Liver (tissue), 9 donors: ENCODE results near the gene ZNRF3. TPM values are rescaled to one million over a fixed set of nuclear protein-coding genes. Genes with fewer than 3 reads are reported as not detected.

Experiments
- DNase-seq: peaks from one replicate; pipeline ENCODE4 v3.0.0-alpha.2; 2017; ENCODE audit warnings: low spot score
- H3K27ac ChIP-seq, 2 donors: one replicate each; pipeline ENCODE4 v1.7.0; 2013; ENCODE audit warnings: inconsistent platforms in 2 of 2, low read length in 2 of 2, control low read depth in 1 of 2, low read depth in 1 of 2, mild to moderate bottlenecking in 1 of 2
- H3K27me3 ChIP-seq, 4 donors: one replicate each; pipeline versions ENCODE4 v1.6.1 to v1.7.0; 2013; ENCODE audit warnings: low read length in 3 of 4, inconsistent platforms in 1 of 4, mild to moderate bottlenecking in 1 of 4, moderate library complexity in 1 of 4; ENCODE audit not compliant: control insufficient read depth in 4 of 4, insufficient read depth in 4 of 4
- H3K36me3 ChIP-seq, 4 donors: one replicate each; pipeline versions ENCODE4 v1.6.1 to v1.7.0; 2013; ENCODE audit warnings: low read length in 3 of 4, mild to moderate bottlenecking in 3 of 4, low read depth in 1 of 4, moderate library complexity in 1 of 4; ENCODE audit not compliant: control insufficient read depth in 4 of 4, insufficient read depth in 3 of 4
- H3K4me1 ChIP-seq, 4 donors: one replicate each; pipeline versions ENCODE4 v1.6.1 to v1.7.0; 2013; ENCODE audit warnings: low read length in 3 of 4, mild to moderate bottlenecking in 3 of 4, moderate library complexity in 1 of 4; ENCODE audit not compliant: control insufficient read depth in 4 of 4, insufficient read depth in 4 of 4
- H3K4me3 ChIP-seq, 3 donors: one replicate each; pipeline versions ENCODE4 v1.6.1 to v1.7.0; 2013; ENCODE audit warnings: low read length in 3 of 3, control low read depth in 1 of 3, low read depth in 1 of 3, mild to moderate bottlenecking in 1 of 3
- H3K9ac ChIP-seq, 2 donors: one replicate each; pipeline ENCODE4 v1.7.0; 2013; ENCODE audit warnings: low read length in 2 of 2, mild to moderate bottlenecking in 2 of 2, moderate library complexity in 2 of 2, control low read depth in 1 of 2, low read depth in 1 of 2
- H3K9me3 ChIP-seq, 4 donors: one replicate each; pipeline versions ENCODE4 v1.6.1 to v1.7.0; 2013; ENCODE audit warnings: low read length in 3 of 4; ENCODE audit not compliant: control insufficient read depth in 4 of 4
- ATF3 ChIP-seq: IDR thresholded peaks from 2 replicates; pipeline ENCODE4 v1.6.1; 2016; ENCODE audit warnings: antibody characterized with exemption
- CTCF ChIP-seq: fragments of 150-350 bp; IDR thresholded peaks from 2 replicates; pipeline ENCODE4 v1.5.1; 2017; ENCODE audit warnings: improper control_type of control experiment, low read depth, low read length; ENCODE audit not compliant: missing input control
- EGR1 ChIP-seq, 2 donors: IDR thresholded peaks; 2 replicates each; pipeline ENCODE4 v1.6.1; 2016 to 2018; ENCODE audit warnings: antibody characterized with exemption in 2 of 2, low read depth in 2 of 2
- FOXA1 ChIP-seq: IDR thresholded peaks from 2 replicates; pipeline ENCODE4 v1.6.1; 2016; ENCODE audit warnings: antibody characterized with exemption
- FOXA2 ChIP-seq: IDR thresholded peaks from 2 replicates; pipeline ENCODE4 v1.6.1; 2016; ENCODE audit warnings: antibody characterized with exemption
- GABPA ChIP-seq, 2 donors: IDR thresholded peaks in 1 of 2; conservative IDR thresholded peaks in 1 of 2; 2 replicates each; pipeline ENCODE4 v1.6.1; 2016; ENCODE audit warnings: antibody characterized with exemption in 2 of 2, mild to moderate bottlenecking in 1 of 2, moderate library complexity in 1 of 2
- HNF4A ChIP-seq, 2 donors: conservative IDR thresholded peaks; 2 replicates each; pipeline ENCODE4 v1.6.1; 2016; ENCODE audit warnings: antibody characterized with exemption in 2 of 2, mild to moderate bottlenecking in 2 of 2
- HNF4G ChIP-seq: IDR thresholded peaks from 2 replicates; pipeline ENCODE4 v1.6.1; 2016; ENCODE audit warnings: antibody characterized with exemption
- JUND ChIP-seq, 2 donors: IDR thresholded peaks; 2 replicates each; pipeline ENCODE4 v1.6.1; 2016; ENCODE audit warnings: antibody characterized with exemption in 2 of 2
- MAX ChIP-seq: IDR thresholded peaks from 2 replicates; pipeline ENCODE4 v1.6.1; 2016; ENCODE audit warnings: antibody characterized with exemption
- NR2F2 ChIP-seq: IDR thresholded peaks from 2 replicates; pipeline ENCODE4 v1.6.1; 2016; ENCODE audit warnings: antibody characterized with exemption
- RAD21 ChIP-seq, 2 donors: IDR thresholded peaks; 2 replicates each; pipeline ENCODE4 v1.6.1; 2016; ENCODE audit warnings: antibody characterized with exemption in 2 of 2, mild to moderate bottlenecking in 2 of 2
- RXRA ChIP-seq, 2 donors: IDR thresholded peaks; 2 replicates each; pipeline ENCODE4 v1.6.1; 2017 to 2018; ENCODE audit warnings: antibody characterized with exemption in 2 of 2, mild to moderate bottlenecking in 1 of 2
- SP1 ChIP-seq: IDR thresholded peaks from 2 replicates; pipeline ENCODE4 v1.6.1; 2018; ENCODE audit warnings: antibody characterized with exemption, mild to moderate bottlenecking
- TAF1 ChIP-seq: conservative IDR thresholded peaks from 2 replicates; pipeline ENCODE4 v1.6.1; 2016; ENCODE audit warnings: antibody characterized with exemption, mild to moderate bottlenecking
- YY1 ChIP-seq: IDR thresholded peaks from 2 replicates; pipeline ENCODE4 v1.6.1; 2016; ENCODE audit warnings: antibody characterized with exemption, mild to moderate bottlenecking
- WGBS: extraction: QIAGEN DNeasy Blood & Tissue Kit; methylation state at CpG from one replicate; pipeline ENCODE4 v1.1.7; 2013; 5-methylcytosine and 5-hydroxymethylcytosine counted together
- polyA plus RNA-seq, 2 donors: library from polyadenylated mRNA; stranded (reverse) in 1 of 2; unstranded in 1 of 2; fragments of 200-250 nt in 1 of 2; fragments of >200 nt in 1 of 2; fragmentation: Nextera tagmentation in 1 of 2; extraction: Ambion mirVana in 1 of 2; gene quantifications; one replicate each; pipeline versions ENCODE4 v1.2.1 to v1.2.3, GENCODE V29; 2013 to 2015
- total RNA-seq, 2 donors: library from RNA; depleted of rRNA; stranded (reverse); fragments of >200 nt; gene quantifications; one replicate each; pipeline ENCODE4 v1.2.3, GENCODE V29; 2014
- TF ChIP-seq, protein P1 (sequence below): IDR thresholded peaks from 2 replicates; pipeline ENCODE4 v1.6.1; 2016; ENCODE audit warnings: antibody characterized with exemption, mild to moderate bottlenecking
- TF ChIP-seq, protein P2 (sequence below): IDR thresholded peaks from 2 replicates; pipeline ENCODE4 v1.6.1; 2016; ENCODE audit warnings: antibody characterized with exemption
- donor health status: healthy.
- donor health status: healthy.
- donor health status: healthy.
- donor health status: healthy.
- donor health status: healthy.

The ZNRF3 gene
- total and polyA plus RNA-seq, 4 donors = 2.2 to 5.9 (median 4.7) TPM

DNA sequence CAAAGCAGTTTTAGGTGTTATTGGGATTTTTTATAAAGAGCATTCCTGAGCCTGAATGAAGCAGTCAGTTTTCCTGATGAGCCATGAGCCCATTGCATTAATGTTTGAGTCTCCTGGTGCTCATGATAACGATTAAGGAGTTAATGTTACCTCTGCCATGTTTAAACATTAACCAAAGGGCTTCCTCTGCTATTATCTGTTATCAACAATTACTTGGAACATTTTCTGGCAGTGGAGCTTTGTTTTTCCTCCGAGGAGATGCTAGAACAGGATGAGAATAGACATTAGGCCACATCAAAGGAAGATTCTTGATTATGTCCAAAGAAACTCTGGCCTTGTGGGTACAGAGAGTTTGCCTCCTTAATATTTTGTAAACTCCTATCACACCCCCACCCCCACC lies 49.9 kb downstream of the ZNRF3 start:
- Histone ChIP-seq H3K27me3 (no peaks in the 10 kb centered on the region), H3K4me1 (peaks cover 10 to 39% (median 25%) of the 10 kb centered on the region in 4 donors), H3K9ac (no peak overlapping the region), H3K36me3 (no peaks in the 10 kb centered on the region), H3K9me3 (no peaks in the 10 kb centered on the region), H3K27ac (no peak overlapping the region), H3K4me3 (no peak overlapping the region)
- no peak for DNase-seq
- TF ChIP-seq RAD21 (IDR thresholded peaks at IDR 0.05) (peak; percentile 5 to 7), YY1 (no peak), RXRA (IDR thresholded peaks at IDR 0.05) (peak in 1 of 2 donors; percentile 7)
- 13% methylated on average over 2 of the region's 2 CpGs for WGBS

DNA sequence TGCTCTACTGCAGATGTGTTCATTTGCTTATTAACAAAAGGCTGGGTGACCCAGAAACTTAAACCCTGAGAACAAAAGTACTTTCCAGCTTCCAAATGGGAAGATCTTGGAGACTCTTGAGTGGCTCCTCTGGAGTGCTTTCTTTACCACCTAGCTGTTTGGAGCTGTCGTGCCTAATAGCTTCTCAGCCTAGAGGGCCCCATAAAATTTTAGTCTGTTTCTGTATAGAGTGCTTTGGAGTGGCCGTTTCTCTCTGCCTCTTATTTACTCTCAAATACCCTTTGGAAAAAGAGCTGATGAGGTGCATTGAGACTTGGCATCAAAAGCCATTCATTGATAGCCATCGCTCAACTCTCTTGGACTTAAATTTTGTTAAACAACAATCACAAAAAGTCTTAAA lies 50.7 kb downstream of the ZNRF3 start:
- peaks cover 10 to 39% (median 25%) of the 10 kb centered on the region in 4 donors for H3K4me1 ChIP-seq
- no peak overlapping the region for H3K27ac ChIP-seq

More for the DNA sequence above, 50.7 kb downstream of the ZNRF3 start:
- WGBS = 66% methylated on average over 3 of the region's 3 CpGs
- no peaks in the 10 kb centered on the region for H3K27me3 ChIP-seq
- H3K4me3 ChIP-seq = no peak overlapping the region
- H3K36me3 ChIP-seq = no peaks in the 10 kb centered on the region
- TF ChIP-seq RAD21 (IDR thresholded peaks at IDR 0.05) (no peak), GABPA (IDR thresholded peaks at IDR 0.05 in 1 of 2, conservative IDR thresholded peaks at IDR 0.05 in 1 of 2) (no peak), ATF3 (no peak), HNF4A (conservative IDR thresholded peaks at IDR 0.05) (no peak), FOXA2 (no peak), RXRA (IDR thresholded peaks at IDR 0.05) (no peak), EGR1 (IDR thresholded peaks at IDR 0.05; ENCODE audit: low read depth in 2 of 2) (no peak), TAF1 (no peak), YY1 (no peak), SP1 (no peak), HNF4G (no peak), MAX (no peak), FOXA1 (no peak), CTCF (no peak), NR2F2 (no peak), JUND (IDR thresholded peaks at IDR 0.05) (no peak)
- TF ChIP-seq, protein P1, sequence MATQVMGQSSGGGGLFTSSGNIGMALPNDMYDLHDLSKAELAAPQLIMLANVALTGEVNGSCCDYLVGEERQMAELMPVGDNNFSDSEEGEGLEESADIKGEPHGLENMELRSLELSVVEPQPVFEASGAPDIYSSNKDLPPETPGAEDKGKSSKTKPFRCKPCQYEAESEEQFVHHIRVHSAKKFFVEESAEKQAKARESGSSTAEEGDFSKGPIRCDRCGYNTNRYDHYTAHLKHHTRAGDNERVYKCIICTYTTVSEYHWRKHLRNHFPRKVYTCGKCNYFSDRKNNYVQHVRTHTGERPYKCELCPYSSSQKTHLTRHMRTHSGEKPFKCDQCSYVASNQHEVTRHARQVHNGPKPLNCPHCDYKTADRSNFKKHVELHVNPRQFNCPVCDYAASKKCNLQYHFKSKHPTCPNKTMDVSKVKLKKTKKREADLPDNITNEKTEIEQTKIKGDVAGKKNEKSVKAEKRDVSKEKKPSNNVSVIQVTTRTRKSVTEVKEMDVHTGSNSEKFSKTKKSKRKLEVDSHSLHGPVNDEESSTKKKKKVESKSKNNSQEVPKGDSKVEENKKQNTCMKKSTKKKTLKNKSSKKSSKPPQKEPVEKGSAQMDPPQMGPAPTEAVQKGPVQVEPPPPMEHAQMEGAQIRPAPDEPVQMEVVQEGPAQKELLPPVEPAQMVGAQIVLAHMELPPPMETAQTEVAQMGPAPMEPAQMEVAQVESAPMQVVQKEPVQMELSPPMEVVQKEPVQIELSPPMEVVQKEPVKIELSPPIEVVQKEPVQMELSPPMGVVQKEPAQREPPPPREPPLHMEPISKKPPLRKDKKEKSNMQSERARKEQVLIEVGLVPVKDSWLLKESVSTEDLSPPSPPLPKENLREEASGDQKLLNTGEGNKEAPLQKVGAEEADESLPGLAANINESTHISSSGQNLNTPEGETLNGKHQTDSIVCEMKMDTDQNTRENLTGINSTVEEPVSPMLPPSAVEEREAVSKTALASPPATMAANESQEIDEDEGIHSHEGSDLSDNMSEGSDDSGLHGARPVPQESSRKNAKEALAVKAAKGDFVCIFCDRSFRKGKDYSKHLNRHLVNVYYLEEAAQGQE = no peak
- TF ChIP-seq, protein P2, sequence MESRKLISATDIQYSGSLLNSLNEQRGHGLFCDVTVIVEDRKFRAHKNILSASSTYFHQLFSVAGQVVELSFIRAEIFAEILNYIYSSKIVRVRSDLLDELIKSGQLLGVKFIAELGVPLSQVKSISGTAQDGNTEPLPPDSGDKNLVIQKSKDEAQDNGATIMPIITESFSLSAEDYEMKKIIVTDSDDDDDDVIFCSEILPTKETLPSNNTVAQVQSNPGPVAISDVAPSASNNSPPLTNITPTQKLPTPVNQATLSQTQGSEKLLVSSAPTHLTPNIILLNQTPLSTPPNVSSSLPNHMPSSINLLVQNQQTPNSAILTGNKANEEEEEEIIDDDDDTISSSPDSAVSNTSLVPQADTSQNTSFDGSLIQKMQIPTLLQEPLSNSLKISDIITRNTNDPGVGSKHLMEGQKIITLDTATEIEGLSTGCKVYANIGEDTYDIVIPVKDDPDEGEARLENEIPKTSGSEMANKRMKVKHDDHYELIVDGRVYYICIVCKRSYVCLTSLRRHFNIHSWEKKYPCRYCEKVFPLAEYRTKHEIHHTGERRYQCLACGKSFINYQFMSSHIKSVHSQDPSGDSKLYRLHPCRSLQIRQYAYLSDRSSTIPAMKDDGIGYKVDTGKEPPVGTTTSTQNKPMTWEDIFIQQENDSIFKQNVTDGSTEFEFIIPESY = no peak
- no peak for DNase-seq
- no peak overlapping the region for H3K9ac ChIP-seq
- H3K9me3 ChIP-seq = no peaks in the 10 kb centered on the region
